Measurements from ENCODE around the gene CFAP410. TPM values are rescaled to one million over a fixed set of nuclear protein-coding genes. Genes with fewer than 3 reads are reported as not detected.

Gene CFAP410
- total RNA-seq, 6 donors from 2014 or later = 34.4 to 85.9 (median 48.4) TPM

DNA sequence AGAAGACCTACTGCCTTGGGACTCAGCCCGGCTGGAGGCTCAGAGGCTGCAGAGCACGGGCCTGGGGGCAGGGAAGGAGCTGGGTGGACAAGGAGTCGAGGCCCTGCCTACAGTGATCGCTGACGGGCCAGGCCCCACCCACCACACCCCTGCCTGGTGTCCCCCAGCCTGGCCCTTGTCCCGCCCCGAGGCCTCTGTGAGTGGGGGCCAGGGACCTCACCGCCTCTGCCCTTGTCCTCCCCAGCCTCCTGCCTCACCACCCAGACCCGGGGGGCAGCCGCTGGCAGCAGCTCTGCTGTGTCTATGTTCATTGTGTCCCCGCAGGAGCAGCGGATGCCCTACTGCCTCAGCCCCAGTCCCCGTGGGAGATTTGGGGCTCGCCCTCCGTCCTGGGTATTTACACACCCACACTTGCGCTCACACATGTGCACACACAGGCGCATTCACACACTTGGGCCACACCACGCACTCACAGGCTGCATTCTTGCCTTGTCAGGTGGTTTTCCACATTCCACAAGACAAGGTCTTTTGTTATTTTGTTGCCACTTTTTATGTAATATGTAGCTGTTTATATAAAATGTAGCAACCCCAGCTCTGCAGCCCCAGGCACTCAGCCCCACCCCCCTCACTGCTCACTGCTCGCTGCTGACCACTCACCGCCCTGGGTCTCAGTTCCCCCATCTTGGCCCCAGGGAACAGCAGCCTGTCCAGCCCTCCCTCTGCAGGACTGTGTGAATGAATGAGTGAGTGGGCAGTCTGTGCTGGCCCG, 32.1 kb downstream of the CFAP410 start:
- 83 to 86% methylated on average over 15 to 18 of the region's 21 CpGs for WGBS, 2 donors
- H3K9me3 ChIP-seq = no peaks in the 10 kb centered on the region
- H3K4me3 ChIP-seq = no peak overlapping the region
- no peak for ATAC-seq (ENCODE audit: low FRiP score in 2 of 2)
- H3K27me3 ChIP-seq = no peaks in the 10 kb centered on the region
- H3K4me1 ChIP-seq = peaks cover 29 to 41% (median 36%) of the 10 kb centered on the region in 4 donors
- H3K36me3 ChIP-seq = peaks cover 3 to 39% (median 26%) of the 10 kb centered on the region in 4 donors
- TF ChIP-seq POLR2A (IDR thresholded peaks at IDR 0.05) (no peak), POLR2AphosphoS5 (IDR thresholded peaks at IDR 0.05) (no peak), EP300 (IDR thresholded peaks at IDR 0.05) (no peak)
- TF ChIP-seq, protein P1, sequence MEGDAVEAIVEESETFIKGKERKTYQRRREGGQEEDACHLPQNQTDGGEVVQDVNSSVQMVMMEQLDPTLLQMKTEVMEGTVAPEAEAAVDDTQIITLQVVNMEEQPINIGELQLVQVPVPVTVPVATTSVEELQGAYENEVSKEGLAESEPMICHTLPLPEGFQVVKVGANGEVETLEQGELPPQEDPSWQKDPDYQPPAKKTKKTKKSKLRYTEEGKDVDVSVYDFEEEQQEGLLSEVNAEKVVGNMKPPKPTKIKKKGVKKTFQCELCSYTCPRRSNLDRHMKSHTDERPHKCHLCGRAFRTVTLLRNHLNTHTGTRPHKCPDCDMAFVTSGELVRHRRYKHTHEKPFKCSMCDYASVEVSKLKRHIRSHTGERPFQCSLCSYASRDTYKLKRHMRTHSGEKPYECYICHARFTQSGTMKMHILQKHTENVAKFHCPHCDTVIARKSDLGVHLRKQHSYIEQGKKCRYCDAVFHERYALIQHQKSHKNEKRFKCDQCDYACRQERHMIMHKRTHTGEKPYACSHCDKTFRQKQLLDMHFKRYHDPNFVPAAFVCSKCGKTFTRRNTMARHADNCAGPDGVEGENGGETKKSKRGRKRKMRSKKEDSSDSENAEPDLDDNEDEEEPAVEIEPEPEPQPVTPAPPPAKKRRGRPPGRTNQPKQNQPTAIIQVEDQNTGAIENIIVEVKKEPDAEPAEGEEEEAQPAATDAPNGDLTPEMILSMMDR (IDR thresholded peaks at IDR 0.05) = no peak
- peak overlapping the region in 3 of 4 donors; percentile 74 to 80 (median 79) for H3K27ac ChIP-seq
- peak in 1 of 2 donors; percentile 74 for DNase-seq

DNA sequence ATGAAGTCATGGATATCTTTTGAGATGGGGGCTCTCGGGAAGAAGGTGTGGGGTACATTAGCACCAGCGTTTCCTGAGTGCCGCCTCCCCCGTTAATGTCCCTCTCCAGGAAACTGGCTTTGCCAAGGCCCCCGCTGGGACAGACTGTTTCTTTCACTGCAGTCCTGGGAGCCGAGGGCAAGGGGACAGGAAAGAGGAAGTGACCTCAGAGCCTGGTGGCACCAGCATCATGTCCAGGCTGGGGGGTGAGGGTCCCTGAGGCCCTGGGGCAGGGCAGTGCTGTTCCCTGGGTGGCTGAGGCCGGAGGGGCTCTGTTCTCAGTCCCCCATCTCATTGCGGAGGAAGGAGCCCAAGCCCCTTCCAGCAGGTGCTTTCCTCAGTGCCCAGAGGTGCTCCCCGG, 33.5 kb downstream of the CFAP410 start:
- peaks cover 0 to 25% (median 12%) of the 10 kb centered on the region in 4 donors for H3K36me3 ChIP-seq
- TF ChIP-seq EP300 (IDR thresholded peaks at IDR 0.05) (peak in 1 of 4 donors; percentile 87), POLR2AphosphoS5 (IDR thresholded peaks at IDR 0.05) (peak; percentile 37 to 45), POLR2A (IDR thresholded peaks at IDR 0.05) (no peak)
- TF ChIP-seq, protein P1 (IDR thresholded peaks at IDR 0.05) = no peak
- peak overlapping the region; percentile 48 to 80 (median 76) for H3K27ac ChIP-seq
- H3K9me3 ChIP-seq = no peaks in the 10 kb centered on the region
- H3K27me3 ChIP-seq = no peaks in the 10 kb centered on the region
- ATAC-seq (ENCODE audit: low FRiP score in 2 of 2) (no peak), DNase-seq (no peak)
- peaks cover 44 to 55% (median 51%) of the 10 kb centered on the region in 4 donors for H3K4me1 ChIP-seq
- H3K4me3 ChIP-seq = no peak overlapping the region
- WGBS, 2 donors = 73% methylated on average over 6 to 9 of the region's 9 CpGs

DNA sequence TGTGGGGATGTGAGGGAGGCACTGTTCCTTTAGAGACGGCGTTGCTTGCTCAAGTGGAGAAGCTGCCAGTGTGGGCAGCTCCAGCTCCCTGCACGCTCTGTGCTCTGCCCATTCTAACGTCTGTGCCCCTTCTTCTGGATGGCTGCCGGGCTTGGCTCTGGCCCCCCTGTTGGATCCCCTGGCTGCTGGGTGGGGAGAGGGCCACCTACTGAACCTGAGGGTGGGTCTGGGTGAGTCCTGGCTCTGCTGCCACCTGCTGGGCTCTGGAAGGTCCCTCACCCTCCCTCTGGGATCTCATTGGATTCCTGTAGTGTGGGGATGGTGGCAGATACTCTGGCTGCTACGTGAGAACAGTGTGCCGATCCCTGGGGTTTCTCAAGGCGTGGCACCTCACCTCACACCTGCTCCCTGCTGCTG, 34.3 kb downstream of the CFAP410 start:
- H3K36me3 ChIP-seq = peaks cover 0 to 19% (median 7%) of the 10 kb centered on the region in 4 donors
- TF ChIP-seq, protein P1 (IDR thresholded peaks at IDR 0.05) = peak; percentile 29 to 65 (median 59)
- no peak for TF ChIP-seq POLR2AphosphoS5 (IDR thresholded peaks at IDR 0.05)
- H3K27me3 ChIP-seq = no peaks in the 10 kb centered on the region
- peak overlapping the region; percentile 48 to 80 (median 76) for H3K27ac ChIP-seq
- peak in 1 of 2 donors; percentile 26 for DNase-seq
- 59% methylated on average over 7 of the region's 8 CpGs; no CpG with 5 or more reads in 1 of the 2 donors for WGBS, 2 donors
- peak in 1 of 2 donors; percentile 23 for ATAC-seq (ENCODE audit: low FRiP score in 2 of 2)
- H3K4me1 ChIP-seq = peaks cover 45 to 60% (median 52%) of the 10 kb centered on the region in 4 donors
- H3K4me3 ChIP-seq = no peak overlapping the region
- H3K9me3 ChIP-seq = no peaks in the 10 kb centered on the region

DNA sequence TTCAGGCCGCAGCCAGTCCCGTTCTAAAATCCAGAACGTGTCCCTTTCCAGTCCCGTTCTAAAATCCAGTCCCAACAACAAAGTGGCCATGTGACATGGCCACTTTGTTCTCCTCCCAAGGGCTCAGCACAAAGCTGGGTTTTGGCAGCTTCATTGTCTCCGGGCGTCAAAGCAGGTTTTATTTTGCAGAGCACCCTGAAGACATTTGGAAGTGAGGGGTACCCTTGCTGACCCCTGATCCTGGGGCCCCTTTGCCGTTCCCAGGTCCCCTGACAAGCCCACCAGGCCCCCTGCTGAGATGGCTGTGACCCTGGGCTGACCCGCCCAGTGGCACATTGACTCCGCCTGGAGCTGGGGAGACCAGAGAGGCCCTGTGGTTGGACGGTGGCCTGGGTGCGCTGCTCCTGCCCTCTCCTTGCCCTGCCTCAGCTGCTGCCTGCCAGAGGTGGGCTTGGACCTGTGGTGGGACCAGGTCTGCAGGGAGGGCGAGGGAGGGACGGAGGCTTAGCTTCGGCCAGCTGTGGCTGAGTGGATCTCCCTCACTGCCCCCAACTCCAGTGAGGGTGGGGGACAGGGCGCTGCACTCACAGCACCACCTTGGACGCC, 35.1 kb downstream of the CFAP410 start:
- 71 to 81% methylated on average over 4 to 16 of the region's 16 CpGs for WGBS, 2 donors
- Histone ChIP-seq H3K9me3 (no peaks in the 10 kb centered on the region), H3K4me3 (no peak overlapping the region), H3K36me3 (peaks cover 0 to 16% (median 6%) of the 10 kb centered on the region in 4 donors), H3K27me3 (no peaks in the 10 kb centered on the region), H3K4me1 (peaks cover 49 to 65% (median 56%) of the 10 kb centered on the region in 4 donors), H3K27ac (peak overlapping the region in 3 of 4 donors; percentile 35 to 79 (median 72))
- DNase-seq (peak in 1 of 2 donors; percentile 66), ATAC-seq (ENCODE audit: low FRiP score in 2 of 2) (no peak)
- TF ChIP-seq, protein P1 (IDR thresholded peaks at IDR 0.05) = no peak
- TF ChIP-seq EP300 (IDR thresholded peaks at IDR 0.05) (no peak), POLR2A (IDR thresholded peaks at IDR 0.05) (no peak), POLR2AphosphoS5 (IDR thresholded peaks at IDR 0.05) (no peak)

Measured in upper lobe of left lung (tissue), 6 donors.